ENCODE results near the gene GRIK4.
A peak's percentile ranks its signal among the peaks of the same experiment; 100 is the strongest.

GRIK4 gene

DNA sequence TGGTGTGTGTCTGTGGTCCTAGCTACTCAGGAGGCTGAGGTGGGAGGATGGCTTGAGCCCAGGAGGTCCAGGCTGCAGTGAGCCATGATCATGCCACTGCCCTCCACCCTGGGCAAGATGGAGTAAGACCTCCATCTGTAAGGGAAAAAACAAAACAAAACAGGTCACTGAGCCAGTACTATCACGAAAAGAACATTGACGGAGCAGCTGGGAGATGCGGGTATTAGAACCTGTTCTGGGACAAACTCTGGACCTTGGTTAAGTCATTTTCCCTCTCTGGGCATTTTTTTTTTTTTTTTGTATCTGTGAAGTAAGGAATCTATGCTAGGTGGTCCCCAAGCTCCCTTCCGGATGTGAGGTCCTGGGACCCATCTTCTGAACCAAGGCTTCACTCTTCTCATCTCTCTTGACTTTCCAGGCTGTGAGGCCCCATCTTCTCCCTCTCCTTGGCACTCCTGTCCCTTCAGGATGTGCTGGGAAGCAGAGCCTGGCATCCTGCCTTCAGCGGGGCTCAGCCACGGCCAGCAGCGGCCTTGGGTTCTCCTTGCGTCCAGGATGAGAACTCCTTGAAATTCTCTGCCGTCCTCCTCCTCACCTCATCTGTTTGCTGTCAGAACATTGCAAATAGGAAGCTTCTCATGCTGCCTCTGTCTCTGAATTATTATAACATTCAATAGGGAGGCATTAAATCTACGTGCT, 130.8 kb downstream of the GRIK4 start:
- DNase-seq = no peak
- no peak for ATAC-seq

DNA sequence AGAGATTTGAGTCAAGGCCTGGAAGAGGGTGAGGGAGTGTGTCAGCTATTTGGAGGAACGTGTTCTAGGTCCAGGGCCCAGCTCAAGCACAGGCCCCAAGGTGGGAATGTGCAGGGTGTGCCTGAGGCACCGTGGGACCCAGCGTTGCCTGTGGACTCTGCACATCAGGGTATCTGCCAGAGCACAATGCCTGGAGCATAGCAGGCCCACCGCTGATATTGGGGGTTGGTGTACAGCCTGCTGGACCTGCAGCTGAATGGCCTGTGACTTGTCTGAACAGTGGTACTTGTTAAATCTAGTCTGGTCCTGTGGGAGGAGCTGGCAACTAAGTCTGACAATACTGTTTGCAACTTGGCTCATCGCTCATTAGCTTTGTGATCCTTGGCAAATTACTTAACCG, 131.7 kb downstream of the GRIK4 start:
- no peak for ATAC-seq
- DNase-seq = no peak

GRCh38 chr11:120645639-120646038, 134.1 kb downstream of the GRIK4 start:
- no peak for ATAC-seq
- no peak for DNase-seq

- DNase-seq = no peak
- no peak for ATAC-seq
Observed at GRCh38 chr11:120646206-120646605, 134.7 kb downstream of the GRIK4 start.

DNA sequence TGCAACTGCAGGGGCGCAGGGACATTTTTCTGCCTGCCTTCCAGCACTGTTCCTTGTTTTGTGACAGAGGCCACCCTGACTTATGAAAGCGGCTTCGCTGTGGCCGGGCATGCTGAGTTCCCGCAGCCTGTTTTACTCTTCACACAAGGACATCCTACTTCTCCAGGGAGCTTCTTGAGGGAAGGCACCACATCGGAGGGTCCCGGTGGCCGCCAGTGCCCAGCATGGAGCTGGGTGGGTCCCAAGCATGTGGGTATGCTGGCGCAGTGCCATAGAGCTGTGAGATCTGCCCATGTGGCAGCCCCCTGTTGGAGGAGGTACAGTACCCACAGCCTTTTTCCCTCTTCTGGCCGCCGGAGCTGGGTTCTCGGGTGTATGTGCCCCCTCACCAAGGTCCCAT, 136.1 kb downstream of the GRIK4 start:
- DNase-seq = no peak
- no peak for ATAC-seq

DNA sequence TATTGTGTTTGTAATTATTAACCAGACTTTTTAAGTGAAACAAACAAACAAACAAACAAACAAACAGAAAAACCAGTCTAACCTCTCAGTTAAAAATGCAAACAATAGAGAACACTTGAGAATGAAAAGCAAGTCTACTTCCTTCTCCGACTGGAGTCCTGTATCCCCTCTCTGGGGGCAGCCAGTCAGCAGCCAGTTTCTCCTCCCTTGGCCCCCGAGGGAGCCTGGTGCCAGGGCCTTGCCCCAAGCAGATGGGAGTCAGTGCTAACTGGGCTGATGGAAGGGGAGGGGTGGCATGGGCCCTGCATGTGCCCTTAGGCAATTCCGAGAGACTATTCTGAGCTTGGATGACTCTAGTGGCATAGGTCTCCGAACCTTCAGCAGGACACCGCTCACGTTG, 137.2 kb downstream of the GRIK4 start:
- ATAC-seq = no peak
- DNase-seq = no peak

DNA sequence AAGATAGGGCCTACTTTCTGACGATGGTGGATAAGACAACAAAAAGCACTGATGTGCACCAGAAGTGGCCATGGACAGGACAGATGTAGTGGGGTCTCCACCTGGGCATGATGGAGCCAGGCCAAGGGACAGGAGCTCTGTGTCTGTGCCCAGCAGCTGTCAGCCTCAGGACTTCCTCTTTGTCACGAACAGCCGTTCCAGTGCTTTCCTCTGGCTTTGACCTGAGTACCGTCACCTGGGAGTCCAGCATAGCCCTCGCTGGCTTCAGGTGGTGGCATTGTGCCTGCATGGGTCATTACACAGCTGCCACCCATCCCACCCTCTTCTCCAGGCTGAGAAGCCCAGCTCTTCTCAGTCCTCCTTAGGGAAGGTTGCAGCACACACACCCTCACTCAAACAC, 137.8 kb downstream of the GRIK4 start:
- ATAC-seq (no peak), DNase-seq (no peak)

GRCh38 chr11:120651396-120651795, 139.8 kb downstream of the GRIK4 start:
- no peak for ATAC-seq
- DNase-seq = no peak

DNA sequence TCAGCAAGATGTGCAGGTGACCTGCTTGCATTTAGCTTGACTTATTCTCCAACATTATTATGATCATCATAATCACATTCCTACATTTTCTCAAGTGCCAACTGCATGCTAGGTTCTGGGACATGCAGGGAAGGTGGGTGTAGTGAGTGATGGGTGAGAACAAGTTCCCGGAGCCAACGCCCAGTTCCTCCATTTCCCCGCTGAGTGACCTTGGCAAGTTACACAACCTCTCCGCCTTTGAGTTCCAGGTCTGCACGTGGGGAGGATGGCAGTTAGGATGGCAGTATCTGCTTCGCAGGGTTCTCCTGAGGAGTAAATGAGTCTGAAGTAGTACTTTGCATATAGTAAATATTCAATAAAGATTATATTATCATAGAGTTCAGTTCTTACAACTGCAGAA, 140.3 kb downstream of the GRIK4 start:
- no peak for DNase-seq
- ATAC-seq = no peak

GRCh38 chr11:120652705-120653335, 141.3 kb downstream of the GRIK4 start:
- ATAC-seq (no peak), DNase-seq (no peak)

DNA sequence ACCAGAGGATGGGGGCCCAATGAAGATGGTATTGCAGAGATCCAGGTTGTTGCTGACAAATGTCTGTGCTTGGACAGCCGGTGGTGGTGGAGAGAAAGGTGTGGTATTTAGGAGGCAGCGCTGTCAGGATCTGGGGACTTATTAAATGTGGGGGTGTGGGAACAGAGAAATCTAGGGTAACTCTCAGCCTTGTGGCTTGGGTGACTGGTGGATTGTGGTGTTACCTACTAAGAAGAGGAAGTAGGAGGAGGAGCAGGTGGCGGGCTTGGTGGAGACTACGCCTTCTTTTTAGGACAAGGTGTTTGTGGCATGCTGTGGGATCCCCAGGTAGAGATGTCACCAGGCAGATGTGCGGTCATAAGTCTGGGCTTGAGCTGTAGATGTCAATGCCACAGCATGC, 144.0 kb downstream of the GRIK4 start:
- no peak for DNase-seq
- ATAC-seq = no peak

DNA sequence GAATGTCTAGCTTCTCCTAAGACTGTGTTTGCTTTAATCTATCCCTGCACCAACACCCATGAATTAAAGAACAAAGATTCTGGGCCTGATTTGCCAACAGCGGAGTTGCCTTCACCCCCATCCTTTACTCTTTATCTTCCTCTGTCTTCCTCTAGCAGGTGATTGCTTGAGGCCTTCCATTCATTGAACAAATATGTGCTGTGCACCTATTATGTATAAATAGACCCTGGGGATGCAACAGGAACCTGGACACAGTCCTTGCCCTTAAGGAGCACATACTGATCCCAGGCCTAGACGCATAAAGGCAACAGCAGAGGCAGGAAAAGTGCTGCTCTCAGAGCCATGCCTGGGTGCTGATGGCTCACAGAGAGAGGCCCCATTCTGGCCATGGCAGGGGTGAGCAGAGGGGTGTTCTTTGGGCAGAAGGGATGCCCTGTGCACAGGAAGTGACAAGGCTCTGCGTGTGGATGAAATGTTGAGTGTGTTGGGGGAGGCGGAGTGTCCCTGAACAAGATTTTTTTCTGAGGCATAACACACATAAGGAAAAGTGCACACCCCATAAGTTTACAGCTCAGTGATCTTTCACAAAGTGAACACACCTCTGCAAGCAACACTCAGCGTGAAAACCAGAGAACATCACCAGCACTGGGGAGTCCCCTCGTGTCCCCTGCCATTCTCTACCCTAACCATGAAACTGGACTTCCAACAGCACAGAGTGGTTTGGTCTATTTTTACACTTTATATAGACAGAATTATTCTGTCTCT, 145.9 kb downstream of the GRIK4 start:
- DNase-seq (no peak), ATAC-seq (no peak)

DNA sequence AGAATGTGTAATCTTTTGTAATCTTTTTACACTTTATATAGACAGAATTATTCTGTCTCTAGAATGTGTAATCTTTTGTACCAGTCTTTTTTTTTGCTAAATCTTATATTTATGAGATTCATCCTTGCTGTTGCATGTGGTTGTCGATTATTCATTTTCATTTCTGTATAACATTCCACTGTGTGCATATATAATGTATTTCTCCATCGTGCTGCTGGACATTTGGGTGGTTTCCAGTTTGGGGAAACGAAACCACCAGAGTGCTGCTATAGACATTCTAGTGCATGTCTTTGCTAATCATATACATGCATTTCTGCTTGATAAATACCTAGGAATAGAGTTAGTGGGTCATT, 146.5 kb downstream of the GRIK4 start:
- DNase-seq = no peak
- no peak for ATAC-seq

DNA sequence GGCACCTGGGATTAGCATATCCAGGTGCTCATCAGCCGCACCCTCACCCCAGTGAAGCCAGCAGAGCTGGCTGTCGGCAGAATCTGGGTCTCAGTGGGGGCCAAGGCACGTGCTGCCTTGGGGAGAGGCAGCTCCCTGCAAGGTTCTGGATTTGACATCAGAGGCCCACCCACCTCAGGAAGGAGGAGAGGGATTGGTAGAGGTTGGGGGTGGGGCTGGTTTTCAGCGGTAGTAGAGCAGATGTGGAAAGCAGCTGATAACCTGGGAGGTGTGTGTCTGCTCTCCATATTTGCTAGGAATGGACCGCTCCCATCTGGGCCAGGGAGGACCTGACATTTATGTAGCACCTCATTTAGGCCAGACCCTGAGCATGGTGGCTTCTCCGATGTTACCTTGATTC, 147.5 kb downstream of the GRIK4 start:
- DNase-seq (no peak), ATAC-seq (no peak)

DNA sequence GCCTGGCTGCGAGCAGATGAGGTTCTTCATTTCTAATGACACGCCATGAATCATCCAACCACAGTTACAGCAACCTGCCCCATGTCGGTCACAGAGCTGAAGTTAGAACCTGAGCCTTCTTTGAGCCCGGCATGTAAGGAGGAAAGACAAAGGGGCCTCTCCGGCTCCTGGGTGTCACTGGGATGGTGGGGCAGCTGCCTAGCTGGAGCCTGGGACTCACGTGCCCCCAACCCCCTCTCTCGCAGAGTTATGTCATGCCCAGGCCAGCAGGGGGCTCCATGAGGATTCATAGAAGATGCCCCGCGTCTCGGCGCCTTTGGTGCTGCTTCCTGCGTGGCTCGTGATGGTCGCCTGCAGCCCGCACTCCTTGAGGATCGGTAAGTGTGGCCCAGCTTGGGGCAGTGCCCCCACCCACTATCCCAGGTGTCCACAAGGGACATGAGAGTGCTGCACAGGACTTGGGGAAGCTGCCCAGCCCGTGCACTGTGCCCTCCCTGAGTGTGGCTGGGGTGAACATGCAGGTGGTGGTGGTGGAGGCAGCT, 148.5 kb downstream of the GRIK4 start:
- peak; percentile 33 for DNase-seq

DNA sequence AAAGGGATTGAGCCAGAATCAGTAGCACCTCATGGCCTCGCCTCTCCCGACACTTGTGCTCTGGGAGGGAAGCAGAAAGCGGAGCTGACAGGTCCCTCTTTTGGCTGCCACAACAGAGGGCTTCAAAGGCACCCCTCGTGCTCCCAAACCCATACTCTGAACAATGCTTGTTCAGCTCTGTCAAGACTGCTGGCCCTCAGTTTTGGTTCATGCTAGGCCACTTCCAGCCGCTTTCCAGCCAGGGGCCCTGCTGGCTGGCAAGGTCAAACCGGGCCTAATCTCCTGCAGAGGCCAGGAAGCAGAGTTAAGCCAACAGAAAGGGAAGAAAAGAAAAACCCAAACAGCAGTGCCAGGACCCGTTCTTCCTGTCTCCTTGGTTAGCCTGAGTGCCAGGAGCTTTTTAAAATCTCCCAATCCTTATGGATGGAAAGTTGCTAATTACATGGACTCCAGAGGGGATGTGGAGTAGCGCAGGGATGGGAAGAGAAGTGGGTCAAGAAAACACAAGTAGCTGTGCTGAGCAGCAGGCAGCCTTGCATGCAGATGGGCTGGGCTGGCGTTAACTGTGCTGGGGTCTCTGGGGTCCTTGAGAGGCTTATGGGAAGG, 150.6 kb downstream of the GRIK4 start:
- DNase-seq (no peak), ATAC-seq (no peak)

More for the DNA sequence above, 148.5 kb downstream of the GRIK4 start:
- ATAC-seq = peak; percentile 75

- DNase-seq (no peak), ATAC-seq (no peak)
Observed at GRCh38 chr11:120663142-120663541, 151.6 kb downstream of the GRIK4 start.

- DNase-seq (no peak), ATAC-seq (no peak)
Observed at GRCh38 chr11:120666121-120666639, 154.6 kb downstream of the GRIK4 start.

- DNase-seq (no peak), ATAC-seq (no peak)
Observed at GRCh38 chr11:120667281-120667680, 155.7 kb downstream of the GRIK4 start.

GRCh38 chr11:120667934-120668333, 156.4 kb downstream of the GRIK4 start:
- no peak for ATAC-seq
- DNase-seq = no peak

GRCh38 chr11:120668537-120668936, 157.0 kb downstream of the GRIK4 start:
- DNase-seq (no peak), ATAC-seq (no peak)

DNA sequence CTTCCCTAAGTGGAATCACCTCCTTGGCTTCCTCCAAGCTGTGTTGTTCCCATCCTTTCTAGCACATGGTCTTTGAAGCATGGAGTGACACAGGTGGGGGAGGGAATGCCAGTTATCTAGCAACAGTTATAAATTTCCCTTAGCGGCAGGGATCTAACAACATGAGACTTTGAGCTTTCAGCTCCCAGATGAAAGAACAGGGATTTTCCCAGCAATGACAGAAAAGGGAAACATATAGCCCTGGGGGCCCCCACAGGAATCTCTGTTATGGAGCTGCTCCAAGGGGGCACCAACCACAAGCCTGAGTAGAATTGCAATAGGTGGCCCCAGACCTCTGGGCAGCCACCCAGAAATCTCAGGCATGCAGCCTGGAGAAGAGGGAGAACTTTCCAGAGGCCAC, 163.0 kb downstream of the GRIK4 start:
- no peak for ATAC-seq
- no peak for DNase-seq

DNA sequence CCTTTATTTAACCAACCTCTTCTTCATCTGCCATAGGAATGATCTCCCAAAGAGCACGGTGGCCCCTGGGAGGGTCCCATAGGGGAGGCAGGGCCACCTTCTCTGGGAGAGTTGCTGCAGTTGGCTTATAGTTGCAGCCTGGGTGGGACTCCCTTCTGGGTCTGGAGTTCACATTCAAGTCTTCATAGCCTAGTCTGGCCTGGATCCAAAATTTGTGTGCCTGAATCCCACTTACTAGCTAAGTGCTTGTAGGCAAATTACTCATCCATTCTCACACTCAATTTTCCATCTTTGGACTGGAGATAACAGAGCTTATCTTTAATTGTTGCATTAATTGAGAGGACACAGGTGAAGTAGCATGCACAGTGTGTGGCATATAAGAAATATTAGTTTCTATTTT, 163.6 kb downstream of the GRIK4 start:
- no peak for DNase-seq
- no peak for ATAC-seq
